ENCODE results near the gene ENPEP. TPM values are rescaled to one million over a fixed set of nuclear protein-coding genes. Genes with fewer than 3 reads are reported as not detected.

The ENPEP gene
- total RNA-seq, 1 donor from 2014 or later = 1.7 TPM

GRCh38 chr4:110514889-110515479, 39.0 kb downstream of the ENPEP start:
- no peaks in the 10 kb centered on the region for H3K36me3 Mint-ChIP-seq (ENCODE audit: insufficient read depth)
- peak; percentile 81 for TF ChIP-seq CTCF (IDR thresholded peaks at IDR 0.05; ENCODE audit: unreplicated experiment)
- no peak for DNase-seq (ENCODE audit: low spot score, unreplicated experiment)
- H3K27me3 Mint-ChIP-seq = no peaks in the 10 kb centered on the region
- no peaks in the 10 kb centered on the region for H3K9me3 Mint-ChIP-seq (ENCODE audit: low read depth)
- H3K4me1 Mint-ChIP-seq (ENCODE audit: low read depth) = no peaks in the 10 kb centered on the region
- H3K4me3 Mint-ChIP-seq (ENCODE audit: low read depth) = no peak overlapping the region
- no peak overlapping the region for H3K27ac Mint-ChIP-seq

- H3K4me1 Mint-ChIP-seq (ENCODE audit: low read depth) = no peaks in the 10 kb centered on the region
- no peak overlapping the region for H3K4me3 Mint-ChIP-seq (ENCODE audit: low read depth)
- H3K27me3 Mint-ChIP-seq = no peaks in the 10 kb centered on the region
- H3K9me3 Mint-ChIP-seq (ENCODE audit: low read depth) = no peaks in the 10 kb centered on the region
- no peak for TF ChIP-seq CTCF (IDR thresholded peaks at IDR 0.05; ENCODE audit: unreplicated experiment)
- H3K36me3 Mint-ChIP-seq (ENCODE audit: insufficient read depth) = no peaks in the 10 kb centered on the region
- DNase-seq (ENCODE audit: low spot score, unreplicated experiment) = no peak
- no peak overlapping the region for H3K27ac Mint-ChIP-seq
These were observed 39.7 kb downstream of the ENPEP start for GRCh38 chr4:110515676-110516075.

GRCh38 chr4:110516106-110516922, 40.4 kb downstream of the ENPEP start:
- peak; percentile 57 for DNase-seq (ENCODE audit: low spot score, unreplicated experiment)
- H3K36me3 Mint-ChIP-seq (ENCODE audit: insufficient read depth) = no peaks in the 10 kb centered on the region
- H3K27ac Mint-ChIP-seq = no peak overlapping the region
- no peaks in the 10 kb centered on the region for H3K9me3 Mint-ChIP-seq (ENCODE audit: low read depth)
- H3K27me3 Mint-ChIP-seq = no peaks in the 10 kb centered on the region
- TF ChIP-seq CTCF (IDR thresholded peaks at IDR 0.05; ENCODE audit: unreplicated experiment) = peak; percentile 87
- H3K4me3 Mint-ChIP-seq (ENCODE audit: low read depth) = no peak overlapping the region
- no peaks in the 10 kb centered on the region for H3K4me1 Mint-ChIP-seq (ENCODE audit: low read depth)

- Mint-ChIP-seq H3K4me3 (ENCODE audit: low read depth) (no peak overlapping the region), H3K27me3 (no peaks in the 10 kb centered on the region), H3K4me1 (ENCODE audit: low read depth) (no peaks in the 10 kb centered on the region), H3K9me3 (ENCODE audit: low read depth) (no peaks in the 10 kb centered on the region), H3K27ac (no peak overlapping the region), H3K36me3 (ENCODE audit: insufficient read depth) (no peaks in the 10 kb centered on the region)
- peak; percentile 76 for TF ChIP-seq CTCF (IDR thresholded peaks at IDR 0.05; ENCODE audit: unreplicated experiment)
- DNase-seq (ENCODE audit: low spot score, unreplicated experiment) = no peak
These were observed 43.0 kb downstream of the ENPEP start for GRCh38 chr4:110518889-110519490.

GRCh38 chr4:110520886-110521285, 44.9 kb downstream of the ENPEP start:
- no peak for TF ChIP-seq CTCF (IDR thresholded peaks at IDR 0.05; ENCODE audit: unreplicated experiment)
- no peak overlapping the region for H3K27ac Mint-ChIP-seq
- no peak for DNase-seq (ENCODE audit: low spot score, unreplicated experiment)
- no peak overlapping the region for H3K4me3 Mint-ChIP-seq (ENCODE audit: low read depth)
- no peaks in the 10 kb centered on the region for H3K4me1 Mint-ChIP-seq (ENCODE audit: low read depth)
- H3K36me3 Mint-ChIP-seq (ENCODE audit: insufficient read depth) = no peaks in the 10 kb centered on the region
- no peaks in the 10 kb centered on the region for H3K27me3 Mint-ChIP-seq
- H3K9me3 Mint-ChIP-seq (ENCODE audit: low read depth) = no peaks in the 10 kb centered on the region
